ENCODE results near the gene COMMD9. TPM values are rescaled to one million over a fixed set of nuclear protein-coding genes. Genes with fewer than 3 reads are reported as not detected.

Gene COMMD9
- total RNA-seq, 4 donors from 2014 or later = 36.9 to 58.0 (median 47.8) TPM

DNA sequence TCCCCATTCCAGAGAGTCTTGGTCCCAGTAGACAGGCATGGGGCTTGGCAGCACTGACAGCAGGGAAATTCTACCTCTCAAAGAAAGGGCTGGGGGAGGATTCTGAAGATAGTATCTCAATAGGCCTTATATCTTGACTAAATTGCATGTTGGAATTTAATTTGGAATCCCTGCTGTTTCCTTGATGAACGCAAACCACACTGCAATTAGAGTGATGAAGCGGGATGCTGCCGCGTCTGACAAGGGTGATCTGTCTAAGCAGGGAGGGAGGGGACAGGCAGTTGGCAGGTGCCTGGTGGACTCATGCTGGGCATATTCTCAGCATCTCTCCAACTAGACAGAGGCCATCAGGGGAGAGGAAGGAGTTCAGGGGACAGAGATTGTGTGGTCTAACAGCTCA lies 48.4 kb downstream of the COMMD9 start:
- Histone ChIP-seq H3K27me3 (no peaks in the 10 kb centered on the region), H3K4me1 (no peaks in the 10 kb centered on the region), H3K9me3 (no peaks in the 10 kb centered on the region), H3K27ac (no peak overlapping the region), H3K4me3 (no peak overlapping the region), H3K36me3 (no peaks in the 10 kb centered on the region)
- WGBS, 2 donors = 77 to 88% methylated on average over 4 of the region's 4 CpGs
- DNase-seq (ENCODE audit: low spot score in 2 of 2) = no peak
- TF ChIP-seq EP300 (IDR thresholded peaks at IDR 0.05) = no peak
- TF ChIP-seq, protein P1, sequence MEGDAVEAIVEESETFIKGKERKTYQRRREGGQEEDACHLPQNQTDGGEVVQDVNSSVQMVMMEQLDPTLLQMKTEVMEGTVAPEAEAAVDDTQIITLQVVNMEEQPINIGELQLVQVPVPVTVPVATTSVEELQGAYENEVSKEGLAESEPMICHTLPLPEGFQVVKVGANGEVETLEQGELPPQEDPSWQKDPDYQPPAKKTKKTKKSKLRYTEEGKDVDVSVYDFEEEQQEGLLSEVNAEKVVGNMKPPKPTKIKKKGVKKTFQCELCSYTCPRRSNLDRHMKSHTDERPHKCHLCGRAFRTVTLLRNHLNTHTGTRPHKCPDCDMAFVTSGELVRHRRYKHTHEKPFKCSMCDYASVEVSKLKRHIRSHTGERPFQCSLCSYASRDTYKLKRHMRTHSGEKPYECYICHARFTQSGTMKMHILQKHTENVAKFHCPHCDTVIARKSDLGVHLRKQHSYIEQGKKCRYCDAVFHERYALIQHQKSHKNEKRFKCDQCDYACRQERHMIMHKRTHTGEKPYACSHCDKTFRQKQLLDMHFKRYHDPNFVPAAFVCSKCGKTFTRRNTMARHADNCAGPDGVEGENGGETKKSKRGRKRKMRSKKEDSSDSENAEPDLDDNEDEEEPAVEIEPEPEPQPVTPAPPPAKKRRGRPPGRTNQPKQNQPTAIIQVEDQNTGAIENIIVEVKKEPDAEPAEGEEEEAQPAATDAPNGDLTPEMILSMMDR (IDR thresholded peaks at IDR 0.05) = no peak

DNA sequence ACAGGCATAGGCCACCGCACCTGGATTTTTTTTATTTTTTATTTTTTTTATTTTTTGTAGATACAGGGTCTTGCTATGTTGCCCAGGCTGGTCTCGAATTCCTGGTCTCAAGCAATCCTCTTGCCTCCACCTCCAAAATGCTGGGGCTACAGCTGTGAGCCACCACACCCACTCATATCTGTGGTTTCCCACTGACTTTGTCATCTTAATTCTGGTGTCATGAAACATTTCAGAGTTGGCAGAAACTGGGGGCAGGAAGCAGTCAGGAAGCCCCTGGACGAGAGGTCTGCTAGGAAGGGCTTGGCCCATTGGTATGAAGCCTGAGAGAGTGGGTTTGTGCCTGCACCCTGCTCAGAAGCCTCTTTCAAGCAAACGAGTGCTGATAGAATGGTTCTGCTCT lies 49.1 kb downstream of the COMMD9 start:
- H3K4me1 ChIP-seq = no peaks in the 10 kb centered on the region
- 65 to 81% methylated on average over 4 of the region's 4 CpGs for WGBS, 2 donors
- H3K4me3 ChIP-seq = no peak overlapping the region
- H3K27me3 ChIP-seq = no peaks in the 10 kb centered on the region
- DNase-seq (ENCODE audit: low spot score in 2 of 2) = no peak
- H3K36me3 ChIP-seq = no peaks in the 10 kb centered on the region
- TF ChIP-seq POLR2A (IDR thresholded peaks at IDR 0.05) (no peak), EP300 (IDR thresholded peaks at IDR 0.05) (no peak)
- TF ChIP-seq, protein P1 (IDR thresholded peaks at IDR 0.05) = no peak
- H3K9me3 ChIP-seq = no peaks in the 10 kb centered on the region
- no peak overlapping the region for H3K27ac ChIP-seq

GRCh38 chr11:36239636-36240035 lies 49.6 kb downstream of the COMMD9 start:
- 87 to 91% methylated on average over 3 of the region's 3 CpGs for WGBS, 2 donors
- DNase-seq (ENCODE audit: low spot score in 2 of 2) = no peak

DNA sequence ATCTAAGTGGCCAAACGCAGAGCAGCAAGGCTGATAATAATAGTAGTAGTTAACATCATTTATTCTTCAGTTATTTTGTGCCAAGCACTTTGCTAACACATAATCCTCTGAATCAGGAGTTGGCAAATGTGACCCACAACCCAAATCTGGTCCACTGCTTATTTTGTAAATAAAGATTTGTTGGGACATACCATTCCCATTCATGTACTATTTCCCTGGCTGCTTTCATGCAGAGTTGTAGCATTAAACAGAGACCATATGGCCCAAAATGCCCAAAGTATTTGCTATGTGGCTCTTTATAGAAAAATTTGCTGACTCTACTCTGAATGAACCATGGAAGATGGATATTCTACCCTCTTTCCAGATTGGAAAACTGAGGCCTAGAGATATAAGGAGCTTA lies 50.3 kb downstream of the COMMD9 start:
- Histone ChIP-seq H3K27ac (no peak overlapping the region), H3K4me3 (no peak overlapping the region), H3K36me3 (no peaks in the 10 kb centered on the region), H3K27me3 (no peaks in the 10 kb centered on the region), H3K9me3 (no peaks in the 10 kb centered on the region), H3K4me1 (no peaks in the 10 kb centered on the region)
- WGBS, 2 donors = 84 to 86% methylated on average over 1 of the region's 1 CpG
- no peak for DNase-seq (ENCODE audit: low spot score in 2 of 2)
- TF ChIP-seq, protein P1 (IDR thresholded peaks at IDR 0.05) = no peak
- TF ChIP-seq POLR2A (IDR thresholded peaks at IDR 0.05) (no peak), EP300 (IDR thresholded peaks at IDR 0.05) (no peak)

More at GRCh38 chr11:36239636-36240035, 49.6 kb downstream of the COMMD9 start:
- Histone ChIP-seq H3K36me3 (no peaks in the 10 kb centered on the region), H3K4me1 (no peaks in the 10 kb centered on the region), H3K27ac (no peak overlapping the region), H3K27me3 (no peaks in the 10 kb centered on the region), H3K9me3 (no peaks in the 10 kb centered on the region), H3K4me3 (no peak overlapping the region)
- TF ChIP-seq, protein P1 (IDR thresholded peaks at IDR 0.05) = no peak
- TF ChIP-seq EP300 (IDR thresholded peaks at IDR 0.05) = no peak
- no peak for TF ChIP-seq POLR2A (IDR thresholded peaks at IDR 0.05)

GRCh38 chr11:36238036-36238631 lies 51.1 kb downstream of the COMMD9 start:
- H3K9me3 ChIP-seq = no peaks in the 10 kb centered on the region
- DNase-seq (ENCODE audit: low spot score in 2 of 2) = no peak
- no peak overlapping the region for H3K27ac ChIP-seq
- no peak for TF ChIP-seq POLR2A (IDR thresholded peaks at IDR 0.05)
- TF ChIP-seq, protein P1 (IDR thresholded peaks at IDR 0.05) = no peak
- TF ChIP-seq EP300 (IDR thresholded peaks at IDR 0.05) = no peak
- no peaks in the 10 kb centered on the region for H3K4me1 ChIP-seq
- no peaks in the 10 kb centered on the region for H3K27me3 ChIP-seq
- no peaks in the 10 kb centered on the region for H3K36me3 ChIP-seq
- no peak overlapping the region for H3K4me3 ChIP-seq
